Dermis blood vessel endothelial cell (primary cell): ENCODE results near the gene OR2V1. TPM values are rescaled to one million over a fixed set of nuclear protein-coding genes. Genes with fewer than 3 reads are reported as not detected.
"Not testable (repeated sequence)": the region's sequence is repeated elsewhere in the genome, so short reads cannot be mapped to it uniquely, and the experiment has no call there.

ENCODE experiments used
- DNase-seq: peaks from one replicate; pipeline ENCODE4 v3.0.0; 2010
- total RNA-seq: library from RNA; depleted of rRNA; stranded (reverse); fragments of >200 nt; gene quantifications from 2 replicates; pipeline ENCODE4 v1.2.3, GENCODE V29; 2014

Gene OR2V1
- total RNA-seq, 1 donor from 2014 or later: not detected

- peak; percentile 71 for DNase-seq
These were observed 28.6 kb upstream of the OR2V1 start for GRCh38 chr5:181159286-181160151.

- no peak for DNase-seq
These were observed 27.9 kb upstream of the OR2V1 start for GRCh38 chr5:181158869-181159268.

GRCh38 chr5:181156758-181157157 is 25.8 kb upstream of the OR2V1 start:
- no peak for DNase-seq

- DNase-seq: no peak
These were observed 22.8 kb upstream of the OR2V1 start for GRCh38 chr5:181153814-181154213.

GRCh38 chr5:181152406-181152805 is 21.4 kb upstream of the OR2V1 start:
- DNase-seq: peak; percentile 82

- DNase-seq: no peak
These were observed 20.2 kb upstream of the OR2V1 start for GRCh38 chr5:181151146-181151545.

GRCh38 chr5:181149806-181150733 is 19.1 kb upstream of the OR2V1 start:
- DNase-seq: peak; percentile 43

- no peak for DNase-seq
These were observed 18.4 kb upstream of the OR2V1 start for GRCh38 chr5:181149355-181149754.

- DNase-seq: not testable (repeated sequence)
These were observed 16.1 kb upstream of the OR2V1 start, which contains the start of gene OR2V2 for GRCh38 chr5:181146927-181147636. Gene OR2V2 (plus strand): TSS chr5:181147586. CDS start chr5:181154943, 7,357 bp downstream.

- DNase-seq: no peak
These were observed 14.2 kb upstream of the OR2V1 start for GRCh38 chr5:181145133-181145532.

GRCh38 chr5:181142054-181142453 is 11.1 kb upstream of the OR2V1 start:
- no peak for DNase-seq

- DNase-seq: no peak
These were observed 9.8 kb upstream of the OR2V1 start for GRCh38 chr5:181140766-181141165.

GRCh38 chr5:181138258-181138657 is 7.3 kb upstream of the OR2V1 start:
- peak; percentile 17 for DNase-seq

- DNase-seq: no peak
These were observed 5.5 kb upstream of the OR2V1 start for GRCh38 chr5:181136361-181136955.

- DNase-seq: no peak
These were observed 3.3 kb upstream of the OR2V1 start for GRCh38 chr5:181134259-181134658.

- peak; percentile 88 for DNase-seq
These were observed 2.8 kb upstream of the OR2V1 start for GRCh38 chr5:181133610-181134231.

GRCh38 chr5:181133083-181133482 is 2.1 kb upstream of the OR2V1 start:
- DNase-seq: no peak

GRCh38 chr5:181131514-181131913 is 545 bp upstream of the OR2V1 start:
- no peak for DNase-seq

GRCh38 chr5:181130081-181130480 is 888 bp downstream of the OR2V1 start:
- not testable (repeated sequence) for DNase-seq

- no peak for DNase-seq
These were observed 1.4 kb downstream of the OR2V1 start for GRCh38 chr5:181129601-181130000.

GRCh38 chr5:181127907-181128626 is 2.9 kb downstream of the OR2V1 start:
- DNase-seq: no peak
